DOHH2 (cell line): ENCODE data around the gene TBC1D4.

Experiments used
- CTCF ChIP-seq: fragments of 200-600 bp; sonication (generic); IDR thresholded peaks from one replicate; pipeline ENCODE4 v1.5.1; 2014; ENCODE audit warnings: antibody characterized with exemption, mild to moderate bottlenecking, low read depth, low read length; ENCODE audit not compliant: poor library complexity, severe bottlenecking
- EZH2phosphoT487 ChIP-seq: fragments of 200-600 bp; sonication (generic); IDR thresholded peaks from 2 replicates; pipeline ENCODE4 v1.6.1; 2017; ENCODE audit warnings: borderline replicate concordance, mild to moderate bottlenecking, antibody characterized with exemption, low read length, moderate library complexity, mixed read lengths

GRCh38 chr13:75318138-75318833 is 163.7 kb downstream of the TBC1D4 start:
- TF ChIP-seq CTCF, result no peak
- no peak for TF ChIP-seq EZH2phosphoT487
